Measurements from ENCODE around the gene BYSL. TPM values are rescaled to one million over a fixed set of nuclear protein-coding genes. Genes with fewer than 3 reads are reported as not detected.

BYSL gene
- total and polyA plus RNA-seq, 10 of the 15 experiments (the other 5 are each of a cell fraction or from before 2014, with no cell fraction given), result 12.6 to 51.1 (median 33.0) TPM

DNA sequence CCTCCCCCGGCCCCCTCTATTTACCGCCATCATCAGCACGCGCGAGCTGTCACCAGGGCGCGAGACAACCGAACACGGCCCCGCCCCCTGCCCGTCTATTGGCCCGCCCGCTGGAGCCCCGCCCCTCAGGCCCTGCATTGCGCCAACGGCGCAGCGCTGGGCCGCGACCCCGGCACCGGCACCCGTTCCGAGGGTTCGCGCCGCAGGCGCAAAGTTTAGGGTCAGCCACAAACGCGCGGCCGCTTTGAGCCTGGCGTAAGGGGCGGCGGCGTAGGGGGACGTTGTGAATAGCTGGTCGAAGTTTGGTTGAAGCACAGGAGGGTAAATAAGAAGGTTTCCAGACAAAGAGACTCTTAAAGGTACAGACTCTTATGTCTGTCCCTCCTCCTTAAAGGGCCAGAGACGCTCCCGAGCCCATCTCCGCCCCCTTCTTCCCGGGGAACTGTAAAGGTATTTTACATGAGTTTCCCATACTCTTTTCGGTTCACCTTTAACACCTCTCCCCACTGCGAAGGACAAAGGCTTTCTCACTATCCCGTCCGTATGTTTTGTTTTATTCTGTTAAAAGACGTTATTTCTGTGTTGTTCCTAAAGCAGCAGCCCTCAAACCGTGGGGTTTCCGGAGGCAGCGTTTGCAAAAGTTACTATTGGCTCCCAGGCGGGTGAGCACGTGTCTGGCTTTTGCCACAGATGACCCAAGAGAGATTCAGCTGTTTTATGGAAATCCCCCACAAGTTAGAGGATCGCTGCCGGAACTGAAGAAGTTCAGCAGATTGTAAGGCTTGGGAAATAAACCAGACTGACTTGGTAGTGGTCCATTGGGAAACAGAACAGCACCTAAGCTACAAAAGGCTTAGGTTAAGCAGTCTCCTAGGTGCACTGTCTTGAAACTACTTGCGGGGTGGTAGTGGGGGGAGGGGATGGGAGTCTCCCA, 25.7 kb upstream of the BYSL start, which contains the start of gene USP49 (continued):
- TF ChIP-seq RCOR1 (conservative IDR thresholded peaks at IDR 0.05; ENCODE audit: low read depth, low read length) (no peak), SIN3A (IDR thresholded peaks at IDR 0.05; ENCODE audit: low read depth, low read length) (peak; percentile 43; the same call in 1 of the 2 replicates), CEBPB (IDR thresholded peaks at IDR 0.05; ENCODE audit: borderline replicate concordance in 1 of 2, low read depth in 2 of 2, low read length in 2 of 2) (no peak), CBFB (IDR thresholded peaks at IDR 0.05; ENCODE audit: low read depth) (no peak), BCL11A (IDR thresholded peaks at IDR 0.05; ENCODE audit: low read depth, low read length) (no peak), SUZ12 (IDR thresholded peaks at IDR 0.05; ENCODE audit: unreplicated experiment) (no peak), PAX8 (IDR thresholded peaks at IDR 0.05) (0 out of 2 replicates have a peak, but pooled peaks have one; percentile 13), MEF2B (IDR thresholded peaks at IDR 0.05; ENCODE audit: partially characterized antibody, poor library complexity, severe bottlenecking) (peak; percentile 66), CHD1 (IDR thresholded peaks at IDR 0.05; ENCODE audit: low read depth, low read length) (no peak), ZNF274 (IDR thresholded peaks at IDR 0.05; ENCODE audit: insufficient read depth, insufficient read length) (no peak), EZH2 (IDR thresholded peaks at IDR 0.05; ENCODE audit: borderline replicate concordance, control insufficient read depth, low read depth, low read length) (no peak), STAT1 (conservative IDR thresholded peaks at IDR 0.05) (no peak), SREBF1 (IDR thresholded peaks at IDR 0.05; ENCODE audit: low read length) (no peak), STAT3 (IDR thresholded peaks at IDR 0.05; ENCODE audit: low read depth, low read length) (no peak), SRF (IDR thresholded peaks at IDR 0.05; ENCODE audit: low read depth in 2 of 2, low read length in 2 of 2) (0 out of 4 replicates have a peak, but pooled peaks of 1 of the 2 experiments have one; percentile 53), TCF7 (IDR thresholded peaks at IDR 0.05; ENCODE audit: borderline replicate concordance) (no peak), ZNF24 (IDR thresholded peaks at IDR 0.05) (no peak), PAX5 (IDR thresholded peaks at IDR 0.05; ENCODE audit: borderline replicate concordance, low read depth, low read length) (peak; percentile 5; the same call in 1 of the 2 replicates), NBN (IDR thresholded peaks at IDR 0.05) (peak; percentile 56), RUNX3 (IDR thresholded peaks at IDR 0.05; ENCODE audit: low read length) (peak; percentile 69), CHD2 (IDR thresholded peaks at IDR 0.05; ENCODE audit: borderline replicate concordance, low read depth, low read length) (0 out of 2 replicates have a peak, but pooled peaks have one; percentile 52), NFIC (IDR thresholded peaks at IDR 0.05; ENCODE audit: low read depth, low read length) (peak; percentile 68), POLR2AphosphoS2 (IDR thresholded peaks at IDR 0.05; ENCODE audit: low read depth, low read length) (no peak; the same call in 1 of the 2 replicates)
- TF ChIP-seq, protein P1, sequence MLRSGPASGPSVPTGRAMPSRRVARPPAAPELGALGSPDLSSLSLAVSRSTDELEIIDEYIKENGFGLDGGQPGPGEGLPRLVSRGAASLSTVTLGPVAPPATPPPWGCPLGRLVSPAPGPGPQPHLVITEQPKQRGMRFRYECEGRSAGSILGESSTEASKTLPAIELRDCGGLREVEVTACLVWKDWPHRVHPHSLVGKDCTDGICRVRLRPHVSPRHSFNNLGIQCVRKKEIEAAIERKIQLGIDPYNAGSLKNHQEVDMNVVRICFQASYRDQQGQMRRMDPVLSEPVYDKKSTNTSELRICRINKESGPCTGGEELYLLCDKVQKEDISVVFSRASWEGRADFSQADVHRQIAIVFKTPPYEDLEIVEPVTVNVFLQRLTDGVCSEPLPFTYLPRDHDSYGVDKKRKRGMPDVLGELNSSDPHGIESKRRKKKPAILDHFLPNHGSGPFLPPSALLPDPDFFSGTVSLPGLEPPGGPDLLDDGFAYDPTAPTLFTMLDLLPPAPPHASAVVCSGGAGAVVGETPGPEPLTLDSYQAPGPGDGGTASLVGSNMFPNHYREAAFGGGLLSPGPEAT (IDR thresholded peaks at IDR 0.05; ENCODE audit: low read depth), result peak; percentile 94
- TF ChIP-seq, protein P2, sequence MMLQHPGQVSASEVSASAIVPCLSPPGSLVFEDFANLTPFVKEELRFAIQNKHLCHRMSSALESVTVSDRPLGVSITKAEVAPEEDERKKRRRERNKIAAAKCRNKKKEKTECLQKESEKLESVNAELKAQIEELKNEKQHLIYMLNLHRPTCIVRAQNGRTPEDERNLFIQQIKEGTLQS (IDR thresholded peaks at IDR 0.05; ENCODE audit: borderline replicate concordance, extremely low read depth, low read depth, low read length), result peak; percentile 40; the same call in 1 of the 2 replicates
- TF ChIP-seq, protein P3, sequence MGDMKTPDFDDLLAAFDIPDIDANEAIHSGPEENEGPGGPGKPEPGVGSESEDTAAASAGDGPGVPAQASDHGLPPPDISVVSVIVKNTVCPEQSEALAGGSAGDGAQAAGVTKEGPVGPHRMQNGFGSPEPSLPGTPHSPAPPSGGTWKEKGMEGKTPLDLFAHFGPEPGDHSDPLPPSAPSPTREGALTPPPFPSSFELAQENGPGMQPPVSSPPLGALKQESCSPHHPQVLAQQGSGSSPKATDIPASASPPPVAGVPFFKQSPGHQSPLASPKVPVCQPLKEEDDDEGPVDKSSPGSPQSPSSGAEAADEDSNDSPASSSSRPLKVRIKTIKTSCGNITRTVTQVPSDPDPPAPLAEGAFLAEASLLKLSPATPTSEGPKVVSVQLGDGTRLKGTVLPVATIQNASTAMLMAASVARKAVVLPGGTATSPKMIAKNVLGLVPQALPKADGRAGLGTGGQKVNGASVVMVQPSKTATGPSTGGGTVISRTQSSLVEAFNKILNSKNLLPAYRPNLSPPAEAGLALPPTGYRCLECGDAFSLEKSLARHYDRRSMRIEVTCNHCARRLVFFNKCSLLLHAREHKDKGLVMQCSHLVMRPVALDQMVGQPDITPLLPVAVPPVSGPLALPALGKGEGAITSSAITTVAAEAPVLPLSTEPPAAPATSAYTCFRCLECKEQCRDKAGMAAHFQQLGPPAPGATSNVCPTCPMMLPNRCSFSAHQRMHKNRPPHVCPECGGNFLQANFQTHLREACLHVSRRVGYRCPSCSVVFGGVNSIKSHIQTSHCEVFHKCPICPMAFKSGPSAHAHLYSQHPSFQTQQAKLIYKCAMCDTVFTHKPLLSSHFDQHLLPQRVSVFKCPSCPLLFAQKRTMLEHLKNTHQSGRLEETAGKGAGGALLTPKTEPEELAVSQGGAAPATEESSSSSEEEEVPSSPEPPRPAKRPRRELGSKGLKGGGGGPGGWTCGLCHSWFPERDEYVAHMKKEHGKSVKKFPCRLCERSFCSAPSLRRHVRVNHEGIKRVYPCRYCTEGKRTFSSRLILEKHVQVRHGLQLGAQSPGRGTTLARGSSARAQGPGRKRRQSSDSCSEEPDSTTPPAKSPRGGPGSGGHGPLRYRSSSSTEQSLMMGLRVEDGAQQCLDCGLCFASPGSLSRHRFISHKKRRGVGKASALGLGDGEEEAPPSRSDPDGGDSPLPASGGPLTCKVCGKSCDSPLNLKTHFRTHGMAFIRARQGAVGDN (IDR thresholded peaks at IDR 0.05), result no peak

Data from GM12878 (cell line).